ENCODE measurements around the gene GALK1. TPM values are rescaled to one million over a fixed set of nuclear protein-coding genes. Genes with fewer than 3 reads are reported as not detected.

The GALK1 gene
- total and polyA plus RNA-seq, 2 of the 13 experiments (the other 11 are each of a cell fraction or from before 2014, with no cell fraction given), result 59.9 to 93.6 TPM

- TF ChIP-seq, protein P1, sequence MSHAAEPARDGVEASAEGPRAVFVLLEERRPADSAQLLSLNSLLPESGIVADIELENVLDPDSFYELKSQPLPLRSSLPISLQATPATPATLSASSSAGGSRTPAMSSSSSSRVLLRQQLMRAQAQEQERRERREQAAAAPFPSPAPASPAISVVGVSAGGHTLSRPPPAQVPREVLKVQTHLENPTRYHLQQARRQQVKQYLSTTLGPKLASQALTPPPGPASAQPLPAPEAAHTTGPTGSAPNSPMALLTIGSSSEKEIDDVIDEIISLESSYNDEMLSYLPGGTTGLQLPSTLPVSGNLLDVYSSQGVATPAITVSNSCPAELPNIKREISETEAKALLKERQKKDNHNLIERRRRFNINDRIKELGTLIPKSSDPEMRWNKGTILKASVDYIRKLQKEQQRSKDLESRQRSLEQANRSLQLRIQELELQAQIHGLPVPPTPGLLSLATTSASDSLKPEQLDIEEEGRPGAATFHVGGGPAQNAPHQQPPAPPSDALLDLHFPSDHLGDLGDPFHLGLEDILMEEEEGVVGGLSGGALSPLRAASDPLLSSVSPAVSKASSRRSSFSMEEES (CRISPR knock-in tag; IDR thresholded peaks at IDR 0.05), result peak; percentile 91
- TF ChIP-seq, protein P2, sequence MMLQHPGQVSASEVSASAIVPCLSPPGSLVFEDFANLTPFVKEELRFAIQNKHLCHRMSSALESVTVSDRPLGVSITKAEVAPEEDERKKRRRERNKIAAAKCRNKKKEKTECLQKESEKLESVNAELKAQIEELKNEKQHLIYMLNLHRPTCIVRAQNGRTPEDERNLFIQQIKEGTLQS (CRISPR knock-in tag; IDR thresholded peaks at IDR 0.05), result peak; percentile 88
- peak; percentile 24; the same call in 1 of the 2 replicates for TF ChIP-seq ZBTB2 (CRISPR knock-in tag; IDR thresholded peaks at IDR 0.05; ENCODE audit: low read depth)
- TF ChIP-seq ZNF136 (CRISPR knock-in tag; IDR thresholded peaks at IDR 0.05; ENCODE audit: low read depth), result peak; percentile 14; the same call in 1 of the 2 replicates
- no peak; the same call in 1 of the 2 replicates for TF ChIP-seq MLLT10 (CRISPR knock-in tag; IDR thresholded peaks at IDR 0.05)
- TF ChIP-seq PHF21A (CRISPR knock-in tag; IDR thresholded peaks at IDR 0.05), result 0 out of 2 replicates have a peak, but pooled peaks have one; percentile 23
- peak; percentile 73; the same call in 1 of the 2 replicates for TF ChIP-seq ZNF274 (CRISPR knock-in tag; IDR thresholded peaks at IDR 0.05)
- peak; percentile 49; the same call in 1 of the 2 replicates for TF ChIP-seq NFKB2 (CRISPR knock-in tag; IDR thresholded peaks at IDR 0.05; ENCODE audit: borderline replicate concordance)
- peak; percentile 94; the same call in 1 of the 2 replicates for TF ChIP-seq CREB1 (IDR thresholded peaks at IDR 0.05)
- no peak for TF ChIP-seq CREB1 (CRISPR knock-in tag; IDR thresholded peaks at IDR 0.05)
- TF ChIP-seq ZNF367 (CRISPR knock-in tag; IDR thresholded peaks at IDR 0.05; ENCODE audit: borderline replicate concordance), result peak; percentile 73; the same call in 1 of the 2 replicates
- TF ChIP-seq NFATC3 (CRISPR knock-in tag; IDR thresholded peaks at IDR 0.05), result 0 out of 2 replicates have a peak, but pooled peaks have one; percentile 42
- TF ChIP-seq, protein P3, sequence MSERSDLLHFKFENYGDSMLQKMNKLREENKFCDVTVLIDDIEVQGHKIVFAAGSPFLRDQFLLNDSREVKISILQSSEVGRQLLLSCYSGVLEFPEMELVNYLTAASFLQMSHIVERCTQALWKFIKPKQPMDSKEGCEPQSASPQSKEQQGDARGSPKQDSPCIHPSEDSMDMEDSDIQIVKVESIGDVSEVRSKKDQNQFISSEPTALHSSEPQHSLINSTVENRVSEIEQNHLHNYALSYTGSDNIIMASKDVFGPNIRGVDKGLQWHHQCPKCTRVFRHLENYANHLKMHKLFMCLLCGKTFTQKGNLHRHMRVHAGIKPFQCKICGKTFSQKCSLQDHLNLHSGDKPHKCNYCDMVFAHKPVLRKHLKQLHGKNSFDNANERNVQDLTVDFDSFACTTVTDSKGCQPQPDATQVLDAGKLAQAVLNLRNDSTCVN (CRISPR knock-in tag; IDR thresholded peaks at IDR 0.05; ENCODE audit: borderline replicate concordance), result peak; percentile 13
- TF ChIP-seq YEATS4 (CRISPR knock-in tag; IDR thresholded peaks at IDR 0.05; ENCODE audit: borderline replicate concordance), result peak; percentile 97
- no peak for TF ChIP-seq ZNF142 (CRISPR knock-in tag; IDR thresholded peaks at IDR 0.05)
- no peak; the same call in 1 of the 2 replicates for TF ChIP-seq TSC22D2 (CRISPR knock-in tag; IDR thresholded peaks at IDR 0.05; ENCODE audit: borderline replicate concordance)
- TF ChIP-seq AKAP8 (CRISPR knock-in tag; IDR thresholded peaks at IDR 0.05), result peak; percentile 84
- peak; percentile 66; the same call in 1 of the 2 replicates for TF ChIP-seq ZNF101 (CRISPR knock-in tag; IDR thresholded peaks at IDR 0.05; ENCODE audit: borderline replicate concordance, low read depth)
Observed at GRCh38 chr17:75785016-75785890, 20.3 kb upstream of the GALK1 start (continued).

All from HepG2 (cell line).